ENCODE results near the gene HSBP1L1. TPM values are rescaled to one million over a fixed set of nuclear protein-coding genes. Genes with fewer than 3 reads are reported as not detected.

HSBP1L1 gene
- total RNA-seq, 1 experiment from 2014 or later: 56.8 TPM

DNA sequence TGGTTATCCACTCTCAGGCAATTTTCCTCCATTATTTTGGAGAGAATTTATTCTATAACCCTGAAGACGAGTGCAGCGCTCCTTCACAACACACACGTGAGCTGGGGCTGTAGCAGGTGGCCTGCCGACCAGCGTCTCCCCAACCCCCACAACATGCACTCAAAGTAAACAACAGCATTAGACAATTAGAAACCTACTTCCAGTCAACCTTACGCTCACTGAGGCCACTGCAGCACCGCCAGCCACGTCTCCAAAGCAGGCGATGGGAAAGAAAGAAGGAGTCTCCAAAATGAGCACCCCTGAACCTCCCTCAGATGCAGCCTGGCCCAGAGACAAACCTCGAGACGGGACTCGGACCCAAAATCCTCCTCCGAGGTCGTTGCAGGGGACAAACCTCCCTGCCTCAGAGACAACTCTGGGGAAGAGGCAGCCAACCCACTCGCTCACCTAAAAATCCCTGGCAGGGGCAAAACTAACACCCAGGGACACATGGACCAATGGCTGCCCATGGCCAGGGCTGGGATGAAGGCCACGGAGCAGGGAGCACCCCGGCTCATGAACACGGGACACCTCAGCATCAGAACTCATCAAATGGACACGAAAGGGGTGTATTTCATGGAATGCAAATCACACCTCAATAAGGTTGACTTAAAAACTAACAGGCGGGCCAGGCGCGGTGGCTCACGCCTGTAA is 15.6 kb upstream of the HSBP1L1 start:
- Histone ChIP-seq H3K9ac (ENCODE audit: low read length) (no peak overlapping the region), H3K4me1 (ENCODE audit: insufficient read depth, low read length) (peaks cover 14% of the 10 kb centered on the region), H3K27me3 (ENCODE audit: low read length) (no peaks in the 10 kb centered on the region), H3K4me2 (ENCODE audit: low read length) (no peak overlapping the region), H3F3A (ENCODE audit: low read length, unreplicated experiment) (no peaks in the 10 kb centered on the region), H2AFZ (ENCODE audit: low read length) (no peak overlapping the region), H4K20me1 (ENCODE audit: low read length) (peaks cover 7% of the 10 kb centered on the region; the same call in 1 of the 2 replicates), H3K27ac (ENCODE audit: low read length) (no peak overlapping the region), H3K9me2 (replicated peaks; ENCODE audit: low read length) (no peaks in the 10 kb centered on the region), H3K9me3 (ENCODE audit: low read length) (no peaks in the 10 kb centered on the region), H3K79me2 (ENCODE audit: low read length) (peaks cover 69% of the 10 kb centered on the region), H3K36me3 (ENCODE audit: low read depth, low read length) (peaks cover 5% of the 10 kb centered on the region; the same call in 1 of the 2 replicates), H3K4me3 (ENCODE audit: low read length) (no peak overlapping the region)
- DNase-seq (no peak), ATAC-seq (no peak)
- TF ChIP-seq CTCF (conservative IDR thresholded peaks at IDR 0.05; ENCODE audit: low read depth, low read length) (no peak), EZH2phosphoT487 (IDR thresholded peaks at IDR 0.05; ENCODE audit: borderline replicate concordance, low read length) (no peak), EZH2 (IDR thresholded peaks at IDR 0.05; ENCODE audit: low read length, unreplicated experiment) (no peak)
- POLR2A ChIA-PET (ENCODE audit: unreplicated experiment): no interaction called here
- no TSS peak for BruUV-seq (replicated peaks)
- intact Hi-C loops (cut with micrococcal nuclease): no loop called here
- CTCF ChIA-PET: no interaction called here

GRCh38 chr18:79949697-79950487 is 14.6 kb upstream of the HSBP1L1 start:
- peak overlapping the region; percentile 91 for H3K4me3 ChIP-seq (ENCODE audit: low read length)
- H3K9me2 ChIP-seq (replicated peaks; ENCODE audit: low read length): no peaks in the 10 kb centered on the region
- H3K27ac ChIP-seq (ENCODE audit: low read length): no peak overlapping the region
- ATAC-seq: no peak
- intact Hi-C loops (cut with micrococcal nuclease): no loop called here
- peaks cover 4% of the 10 kb centered on the region; the same call in 1 of the 2 replicates for H4K20me1 ChIP-seq (ENCODE audit: low read length)
- TSS peak; percentile 49 for BruUV-seq (replicated peaks)
- H3K36me3 ChIP-seq (ENCODE audit: low read depth, low read length): peaks cover 5% of the 10 kb centered on the region; the same call in 1 of the 2 replicates
- no peak overlapping the region for H2AFZ ChIP-seq (ENCODE audit: low read length)
- H3K27me3 ChIP-seq (ENCODE audit: low read length): no peaks in the 10 kb centered on the region
- TF ChIP-seq EZH2 (IDR thresholded peaks at IDR 0.05; ENCODE audit: low read length, unreplicated experiment) (no peak), CTCF (conservative IDR thresholded peaks at IDR 0.05; ENCODE audit: low read depth, low read length) (no peak), EZH2phosphoT487 (IDR thresholded peaks at IDR 0.05; ENCODE audit: borderline replicate concordance, low read length) (no peak)
- H3K9me3 ChIP-seq (ENCODE audit: low read length): no peaks in the 10 kb centered on the region
- POLR2A ChIA-PET (ENCODE audit: unreplicated experiment): no interaction called here
- H3K4me1 ChIP-seq (ENCODE audit: insufficient read depth, low read length): peaks cover 14% of the 10 kb centered on the region
- peak overlapping the region; percentile 100 for H3K4me2 ChIP-seq (ENCODE audit: low read length)
- H3K79me2 ChIP-seq (ENCODE audit: low read length): peaks cover 59% of the 10 kb centered on the region
- peak overlapping the region; percentile 76 for H3K9ac ChIP-seq (ENCODE audit: low read length)
- DNase-seq: no peak
- CTCF ChIA-PET: no interaction called here
- H3F3A ChIP-seq (ENCODE audit: low read length, unreplicated experiment): no peaks in the 10 kb centered on the region

All from PC-3 (cell line).